HEK293 (cell line): Measurements from ENCODE around the gene CDRT4.

Experiments
- CTCF ChIA-PET: fragments of 350-600 bp; formaldehyde crosslinking; extraction: SDS; loops from one replicate; lab custom pipeline; 2021; ENCODE audit warnings: antibody characterized with exemption; lab: Yijun Ruan, JAX
- POLR2A ChIA-PET: fragments of 300-600 bp; formaldehyde crosslinking; extraction: SDS; loops from one replicate; lab custom pipeline; 2020; ENCODE audit warnings: antibody characterized with exemption, inconsistent platforms; lab: Yijun Ruan, JAX
- H3K27ac ChIP-seq: fragments of 200-500 bp; sonication (Bioruptor generic); 2 replicates; pipeline ENCODE4 v1.5.1; 2014; ENCODE audit warnings: low read depth, low read length, control low read depth, inconsistent platforms; ENCODE audit errors: extremely low read depth
- H3K36me3 ChIP-seq, 2 experiments: fragments of 200-500 bp in 1 of 2; sonication (Bioruptor generic) in 1 of 2; 1 replicate in 1 of 2; 2 replicates in 1 of 2; pipeline ENCODE4 v1.5.1; 2014 to 2017; ENCODE audit warnings: inconsistent platforms in 2 of 2, low read length in 2 of 2; ENCODE audit not compliant: control insufficient read depth in 2 of 2, insufficient read depth in 1 of 2
- H3K4me1 ChIP-seq: fragments of 200-500 bp; sonication (Bioruptor generic); 2 replicates; pipeline ENCODE4 v1.5.1; 2014; ENCODE audit warnings: mild to moderate bottlenecking, low read length, inconsistent platforms; ENCODE audit not compliant: control insufficient read depth, insufficient read depth
- H3K4me3 ChIP-seq: 2 replicates; pipeline ENCODE4 v1.5.1; 2011; ENCODE audit warnings: low read depth, mild to moderate bottlenecking, control low read depth, low read length, moderate library complexity
- H3K9me3 ChIP-seq: fragments of 200-500 bp; sonication (Bioruptor generic); 2 replicates; pipeline ENCODE4 v1.5.1; 2014; ENCODE audit warnings: low read depth, low read length, inconsistent platforms; ENCODE audit not compliant: control insufficient read depth, insufficient read depth
- BCL11B ChIP-seq: fragments of 450-650 bp; formaldehyde crosslinking; IDR thresholded peaks from 2 replicates; pipeline ENCODE4 v1.5.1; 2016; ENCODE audit warnings: low read depth, missing biosample characterization, missing genetic modification characterization
- GLIS1 ChIP-seq: fragments of 450-650 bp; formaldehyde crosslinking; IDR thresholded peaks from 2 replicates; pipeline ENCODE4 v1.5.1; 2016; ENCODE audit warnings: missing biosample characterization, missing genetic modification characterization
- WT1 ChIP-seq: fragments of 450-650 bp; formaldehyde crosslinking; IDR thresholded peaks from 2 replicates; pipeline ENCODE4 v1.5.1; 2016; ENCODE audit warnings: missing biosample characterization, missing genetic modification characterization
- ZNF169 ChIP-seq: fragments of 450-650 bp; formaldehyde crosslinking; IDR thresholded peaks from 2 replicates; pipeline ENCODE4 v1.5.1; 2016; ENCODE audit warnings: missing biosample characterization, missing genetic modification characterization
- ZNF23 ChIP-seq: fragments of 450-650 bp; formaldehyde crosslinking; IDR thresholded peaks from 2 replicates; pipeline ENCODE4 v1.5.1; 2016; ENCODE audit warnings: missing biosample characterization, missing genetic modification characterization, borderline replicate concordance
- ZNF560 ChIP-seq: fragments of 450-650 bp; formaldehyde crosslinking; IDR thresholded peaks from 2 replicates; pipeline ENCODE4 v1.5.1; 2017; ENCODE audit warnings: missing biosample characterization, missing genetic modification characterization, borderline replicate concordance
- ZNF585B ChIP-seq: fragments of 450-650 bp; formaldehyde crosslinking; IDR thresholded peaks from 2 replicates; pipeline ENCODE4 v1.5.1; 2016; ENCODE audit warnings: missing biosample characterization, missing genetic modification characterization
- ZNF837 ChIP-seq: fragments of 450-650 bp; formaldehyde crosslinking; IDR thresholded peaks from 2 replicates; pipeline ENCODE4 v1.5.1; 2016; ENCODE audit warnings: missing biosample characterization, missing genetic modification characterization
- ZSCAN16 ChIP-seq: fragments of 450-650 bp; formaldehyde crosslinking; IDR thresholded peaks from 2 replicates; pipeline ENCODE4 v1.5.1; 2016; ENCODE audit warnings: missing biosample characterization, missing genetic modification characterization
- TF ChIP-seq, protein P1 (sequence below): fragments of 450-650 bp; formaldehyde crosslinking; IDR thresholded peaks from 2 replicates; pipeline ENCODE4 v1.5.1; 2017; ENCODE audit warnings: missing biosample characterization, missing genetic modification characterization
- TF ChIP-seq, protein P2 (sequence below): fragments of 450-650 bp; formaldehyde crosslinking; conservative IDR thresholded peaks from 2 replicates; pipeline ENCODE4 v1.5.1; 2016; ENCODE audit warnings: low read depth, missing biosample characterization, missing genetic modification characterization
- TF ChIP-seq, protein P3 (sequence below): fragments of 450-650 bp; formaldehyde crosslinking; conservative IDR thresholded peaks from 2 replicates; pipeline ENCODE4 v1.5.1; 2016; ENCODE audit warnings: low read depth, missing biosample characterization, missing genetic modification characterization

CDRT4 gene

DNA sequence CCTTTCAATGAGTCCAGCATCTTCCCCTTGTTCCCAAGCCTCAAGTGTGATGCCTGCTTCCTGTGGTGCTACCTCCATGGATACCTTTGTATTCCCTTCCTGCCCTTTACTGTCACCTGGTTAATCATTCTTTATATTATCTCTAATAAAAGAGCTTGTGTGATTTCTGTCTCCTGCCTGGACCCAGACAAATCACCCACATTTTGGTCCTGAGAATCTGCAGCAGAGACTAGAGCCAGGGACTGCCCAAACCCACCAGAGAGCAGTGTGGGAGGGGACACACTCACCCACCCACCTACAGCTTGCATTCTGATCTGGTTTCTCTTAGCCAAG is 30.2 kb downstream of the CDRT4 start (continued):
- TF ChIP-seq ZNF169, result no peak

DNA sequence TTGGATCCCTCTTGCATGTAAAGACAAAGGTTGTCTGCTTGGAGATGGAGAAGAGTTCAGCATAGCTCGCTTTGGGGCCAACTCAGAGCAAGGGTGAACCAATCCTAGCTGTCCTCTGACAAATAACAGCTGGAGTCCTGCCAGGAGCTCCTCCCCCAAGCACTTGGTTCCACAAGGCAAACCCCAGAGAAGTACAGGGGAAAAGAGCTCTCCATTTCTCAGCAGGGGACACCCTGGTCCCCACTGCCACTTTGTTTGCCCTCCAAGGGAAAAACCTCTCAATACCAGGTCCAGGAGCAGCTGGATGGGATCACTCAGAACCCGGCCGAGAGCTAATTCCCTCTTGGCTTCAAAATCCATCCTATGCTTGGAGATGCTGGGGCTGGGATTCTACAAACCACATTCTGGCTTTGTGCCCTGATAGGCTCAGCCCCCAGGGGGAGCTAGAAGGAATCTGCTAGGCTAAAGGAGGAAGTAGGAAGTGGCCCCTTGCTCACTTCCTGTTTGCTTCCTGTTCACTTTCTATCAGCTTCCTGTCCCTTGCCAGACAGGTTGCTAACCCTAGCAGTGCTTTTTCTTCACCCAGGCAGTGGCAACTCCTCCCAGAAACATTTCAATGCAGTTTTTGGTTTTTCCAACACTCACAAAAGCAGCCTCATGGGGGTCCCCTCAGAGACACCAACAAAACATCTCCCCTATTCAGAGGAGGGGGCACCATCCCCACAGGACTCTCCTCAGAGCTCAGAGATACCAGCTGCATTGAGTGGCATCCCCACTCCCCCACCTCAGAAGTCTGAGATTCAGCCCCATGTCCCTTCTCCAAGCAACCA is 30.7 kb downstream of the CDRT4 start:
- ChIA-PET CTCF (interaction anchor here (0.6 to 6.9 kb wide), 14 partner anchors 9 to 200 kb away, joined by 3 to 43 read pairs (median 4); no protein-coding TSS in a partner anchor), POLR2A (interaction anchor here (1.0 kb wide), 1 partner anchor 8 kb away, joined by 3 read pairs; no protein-coding TSS in a partner anchor)
- Histone ChIP-seq H3K27ac (no peak overlapping the region), H3K4me1 (peaks cover 6% of the 10 kb centered on the region; the same call in 1 of the 2 replicates), H3K9me3 (no peaks in the 10 kb centered on the region), H3K4me3 (no peak overlapping the region), H3K36me3 (peaks cover 0 to 22% of the 10 kb centered on the region in 2 experiments; a peak in 1 of 3 replicates)
- TF ChIP-seq, protein P1, sequence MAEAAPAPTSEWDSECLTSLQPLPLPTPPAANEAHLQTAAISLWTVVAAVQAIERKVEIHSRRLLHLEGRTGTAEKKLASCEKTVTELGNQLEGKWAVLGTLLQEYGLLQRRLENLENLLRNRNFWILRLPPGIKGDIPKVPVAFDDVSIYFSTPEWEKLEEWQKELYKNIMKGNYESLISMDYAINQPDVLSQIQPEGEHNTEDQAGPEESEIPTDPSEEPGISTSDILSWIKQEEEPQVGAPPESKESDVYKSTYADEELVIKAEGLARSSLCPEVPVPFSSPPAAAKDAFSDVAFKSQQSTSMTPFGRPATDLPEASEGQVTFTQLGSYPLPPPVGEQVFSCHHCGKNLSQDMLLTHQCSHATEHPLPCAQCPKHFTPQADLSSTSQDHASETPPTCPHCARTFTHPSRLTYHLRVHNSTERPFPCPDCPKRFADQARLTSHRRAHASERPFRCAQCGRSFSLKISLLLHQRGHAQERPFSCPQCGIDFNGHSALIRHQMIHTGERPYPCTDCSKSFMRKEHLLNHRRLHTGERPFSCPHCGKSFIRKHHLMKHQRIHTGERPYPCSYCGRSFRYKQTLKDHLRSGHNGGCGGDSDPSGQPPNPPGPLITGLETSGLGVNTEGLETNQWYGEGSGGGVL (tag by site-specific recombination), result no peak
- no peak for TF ChIP-seq ZNF560 (tag by site-specific recombination)
- TF ChIP-seq ZNF23, result no peak
- no peak for TF ChIP-seq ZNF837 (tag by site-specific recombination)
- TF ChIP-seq, protein P2, sequence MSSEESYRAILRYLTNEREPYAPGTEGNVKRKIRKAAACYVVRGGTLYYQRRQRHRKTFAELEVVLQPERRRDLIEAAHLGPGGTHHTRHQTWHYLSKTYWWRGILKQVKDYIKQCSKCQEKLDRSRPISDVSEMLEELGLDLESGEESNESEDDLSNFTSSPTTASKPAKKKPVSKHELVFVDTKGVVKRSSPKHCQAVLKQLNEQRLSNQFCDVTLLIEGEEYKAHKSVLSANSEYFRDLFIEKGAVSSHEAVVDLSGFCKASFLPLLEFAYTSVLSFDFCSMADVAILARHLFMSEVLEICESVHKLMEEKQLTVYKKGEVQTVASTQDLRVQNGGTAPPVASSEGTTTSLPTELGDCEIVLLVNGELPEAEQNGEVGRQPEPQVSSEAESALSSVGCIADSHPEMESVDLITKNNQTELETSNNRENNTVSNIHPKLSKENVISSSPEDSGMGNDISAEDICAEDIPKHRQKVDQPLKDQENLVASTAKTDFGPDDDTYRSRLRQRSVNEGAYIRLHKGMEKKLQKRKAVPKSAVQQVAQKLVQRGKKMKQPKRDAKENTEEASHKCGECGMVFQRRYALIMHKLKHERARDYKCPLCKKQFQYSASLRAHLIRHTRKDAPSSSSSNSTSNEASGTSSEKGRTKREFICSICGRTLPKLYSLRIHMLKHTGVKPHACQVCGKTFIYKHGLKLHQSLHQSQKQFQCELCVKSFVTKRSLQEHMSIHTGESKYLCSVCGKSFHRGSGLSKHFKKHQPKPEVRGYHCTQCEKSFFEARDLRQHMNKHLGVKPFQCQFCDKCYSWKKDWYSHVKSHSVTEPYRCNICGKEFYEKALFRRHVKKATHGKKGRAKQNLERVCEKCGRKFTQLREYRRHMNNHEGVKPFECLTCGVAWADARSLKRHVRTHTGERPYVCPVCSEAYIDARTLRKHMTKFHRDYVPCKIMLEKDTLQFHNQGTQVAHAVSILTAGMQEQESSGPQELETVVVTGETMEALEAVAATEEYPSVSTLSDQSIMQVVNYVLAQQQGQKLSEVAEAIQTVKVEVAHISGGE (tag by site-specific recombination), result peak; percentile 32; the same call in 1 of the 2 replicates
- no peak for TF ChIP-seq ZNF585B (tag by site-specific recombination)
- TF ChIP-seq, protein P3, sequence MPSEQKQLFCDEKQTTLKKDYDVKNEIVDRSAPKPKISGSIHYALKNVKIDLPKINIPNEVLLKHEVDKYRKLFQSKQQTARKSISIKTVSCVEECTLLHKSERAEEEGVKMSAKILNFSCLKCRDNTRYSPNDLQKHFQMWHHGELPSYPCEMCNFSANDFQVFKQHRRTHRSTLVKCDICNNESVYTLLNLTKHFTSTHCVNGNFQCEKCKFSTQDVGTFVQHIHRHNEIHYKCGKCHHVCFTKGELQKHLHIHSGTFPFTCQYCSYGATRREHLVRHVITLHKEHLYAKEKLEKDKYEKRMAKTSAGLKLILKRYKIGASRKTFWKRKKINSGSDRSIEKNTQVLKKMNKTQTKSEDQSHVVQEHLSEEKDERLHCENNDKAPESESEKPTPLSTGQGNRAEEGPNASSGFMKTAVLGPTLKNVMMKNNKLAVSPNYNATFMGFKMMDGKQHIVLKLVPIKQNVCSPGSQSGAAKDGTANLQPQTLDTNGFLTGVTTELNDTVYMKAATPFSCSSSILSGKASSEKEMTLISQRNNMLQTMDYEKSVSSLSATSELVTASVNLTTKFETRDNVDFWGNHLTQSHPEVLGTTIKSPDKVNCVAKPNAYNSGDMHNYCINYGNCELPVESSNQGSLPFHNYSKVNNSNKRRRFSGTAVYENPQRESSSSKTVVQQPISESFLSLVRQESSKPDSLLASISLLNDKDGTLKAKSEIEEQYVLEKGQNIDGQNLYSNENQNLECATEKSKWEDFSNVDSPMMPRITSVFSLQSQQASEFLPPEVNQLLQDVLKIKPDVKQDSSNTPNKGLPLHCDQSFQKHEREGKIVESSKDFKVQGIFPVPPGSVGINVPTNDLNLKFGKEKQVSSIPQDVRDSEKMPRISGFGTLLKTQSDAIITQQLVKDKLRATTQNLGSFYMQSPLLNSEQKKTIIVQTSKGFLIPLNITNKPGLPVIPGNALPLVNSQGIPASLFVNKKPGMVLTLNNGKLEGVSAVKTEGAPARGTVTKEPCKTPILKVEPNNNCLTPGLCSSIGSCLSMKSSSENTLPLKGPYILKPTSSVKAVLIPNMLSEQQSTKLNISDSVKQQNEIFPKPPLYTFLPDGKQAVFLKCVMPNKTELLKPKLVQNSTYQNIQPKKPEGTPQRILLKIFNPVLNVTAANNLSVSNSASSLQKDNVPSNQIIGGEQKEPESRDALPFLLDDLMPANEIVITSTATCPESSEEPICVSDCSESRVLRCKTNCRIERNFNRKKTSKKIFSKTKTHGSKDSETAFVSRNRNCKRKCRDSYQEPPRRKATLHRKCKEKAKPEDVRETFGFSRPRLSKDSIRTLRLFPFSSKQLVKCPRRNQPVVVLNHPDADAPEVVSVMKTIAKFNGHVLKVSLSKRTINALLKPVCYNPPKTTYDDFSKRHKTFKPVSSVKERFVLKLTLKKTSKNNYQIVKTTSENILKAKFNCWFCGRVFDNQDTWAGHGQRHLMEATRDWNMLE (tag by site-specific recombination), result peak; percentile 51
- TF ChIP-seq ZSCAN16 (tag by site-specific recombination), result no peak
- no peak for TF ChIP-seq WT1 (tag by site-specific recombination)
- peak; percentile 37; the same call in 1 of the 2 replicates for TF ChIP-seq GLIS1 (tag by site-specific recombination)
- TF ChIP-seq BCL11B (tag by site-specific recombination), result no peak
